ENCODE results near the gene YARS1. TPM values are rescaled to one million over a fixed set of nuclear protein-coding genes. Genes with fewer than 3 reads are reported as not detected.

YARS1 gene
- total and polyA plus RNA-seq, 2 of the 13 experiments (the other 11 are each of a cell fraction or from before 2014, with no cell fraction given): 50.1 to 113 TPM

DNA sequence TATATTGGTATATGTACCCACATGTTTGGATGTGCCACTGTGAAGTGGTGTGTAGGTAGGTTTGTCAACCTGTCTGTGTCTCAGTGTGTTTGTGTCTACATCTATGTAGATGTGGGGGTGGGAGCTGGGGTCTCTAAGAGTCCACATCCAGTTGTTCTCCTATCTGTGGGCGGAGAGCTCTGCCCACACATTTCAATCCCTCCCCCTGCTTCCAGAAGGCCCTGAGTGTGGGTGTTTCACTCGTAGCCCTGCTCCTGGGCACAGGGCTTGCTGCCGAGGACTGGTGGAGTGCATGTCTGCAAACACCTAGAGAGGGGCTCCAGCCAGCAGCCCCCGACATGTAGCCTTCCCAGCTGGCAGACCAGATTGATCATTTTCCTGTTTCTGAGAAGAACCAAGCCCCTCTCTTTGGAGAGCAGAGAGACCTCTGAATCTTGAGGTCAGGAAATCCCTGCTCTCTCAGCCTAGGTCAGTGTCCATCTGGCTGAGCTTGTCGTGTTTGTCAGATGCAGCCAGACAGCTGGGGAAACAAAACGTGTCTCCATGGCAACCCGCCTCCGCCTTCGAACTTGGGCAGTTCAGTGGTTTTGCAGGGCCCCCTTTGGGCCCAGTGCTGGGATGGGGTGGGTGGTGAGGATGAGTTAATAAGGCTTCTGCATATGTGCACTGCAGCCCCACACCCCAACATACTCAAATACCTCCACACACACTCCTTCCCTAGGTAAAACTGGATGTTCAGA is 83.4 kb downstream of the YARS1 start (continued):
- TF ChIP-seq, protein P1, sequence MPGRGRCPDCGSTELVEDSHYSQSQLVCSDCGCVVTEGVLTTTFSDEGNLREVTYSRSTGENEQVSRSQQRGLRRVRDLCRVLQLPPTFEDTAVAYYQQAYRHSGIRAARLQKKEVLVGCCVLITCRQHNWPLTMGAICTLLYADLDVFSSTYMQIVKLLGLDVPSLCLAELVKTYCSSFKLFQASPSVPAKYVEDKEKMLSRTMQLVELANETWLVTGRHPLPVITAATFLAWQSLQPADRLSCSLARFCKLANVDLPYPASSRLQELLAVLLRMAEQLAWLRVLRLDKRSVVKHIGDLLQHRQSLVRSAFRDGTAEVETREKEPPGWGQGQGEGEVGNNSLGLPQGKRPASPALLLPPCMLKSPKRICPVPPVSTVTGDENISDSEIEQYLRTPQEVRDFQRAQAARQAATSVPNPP (CRISPR knock-in tag; IDR thresholded peaks at IDR 0.05): no peak
- no peak for TF ChIP-seq TBX3 (IDR thresholded peaks at IDR 0.05; ENCODE audit: borderline replicate concordance)
- TF ChIP-seq ZNF883 (CRISPR knock-in tag; IDR thresholded peaks at IDR 0.05; ENCODE audit: not compliant biosample characterization): no peak
- no peak for TF ChIP-seq PHB2 (IDR thresholded peaks at IDR 0.05; ENCODE audit: partially characterized antibody)
- TF ChIP-seq, protein P2, sequence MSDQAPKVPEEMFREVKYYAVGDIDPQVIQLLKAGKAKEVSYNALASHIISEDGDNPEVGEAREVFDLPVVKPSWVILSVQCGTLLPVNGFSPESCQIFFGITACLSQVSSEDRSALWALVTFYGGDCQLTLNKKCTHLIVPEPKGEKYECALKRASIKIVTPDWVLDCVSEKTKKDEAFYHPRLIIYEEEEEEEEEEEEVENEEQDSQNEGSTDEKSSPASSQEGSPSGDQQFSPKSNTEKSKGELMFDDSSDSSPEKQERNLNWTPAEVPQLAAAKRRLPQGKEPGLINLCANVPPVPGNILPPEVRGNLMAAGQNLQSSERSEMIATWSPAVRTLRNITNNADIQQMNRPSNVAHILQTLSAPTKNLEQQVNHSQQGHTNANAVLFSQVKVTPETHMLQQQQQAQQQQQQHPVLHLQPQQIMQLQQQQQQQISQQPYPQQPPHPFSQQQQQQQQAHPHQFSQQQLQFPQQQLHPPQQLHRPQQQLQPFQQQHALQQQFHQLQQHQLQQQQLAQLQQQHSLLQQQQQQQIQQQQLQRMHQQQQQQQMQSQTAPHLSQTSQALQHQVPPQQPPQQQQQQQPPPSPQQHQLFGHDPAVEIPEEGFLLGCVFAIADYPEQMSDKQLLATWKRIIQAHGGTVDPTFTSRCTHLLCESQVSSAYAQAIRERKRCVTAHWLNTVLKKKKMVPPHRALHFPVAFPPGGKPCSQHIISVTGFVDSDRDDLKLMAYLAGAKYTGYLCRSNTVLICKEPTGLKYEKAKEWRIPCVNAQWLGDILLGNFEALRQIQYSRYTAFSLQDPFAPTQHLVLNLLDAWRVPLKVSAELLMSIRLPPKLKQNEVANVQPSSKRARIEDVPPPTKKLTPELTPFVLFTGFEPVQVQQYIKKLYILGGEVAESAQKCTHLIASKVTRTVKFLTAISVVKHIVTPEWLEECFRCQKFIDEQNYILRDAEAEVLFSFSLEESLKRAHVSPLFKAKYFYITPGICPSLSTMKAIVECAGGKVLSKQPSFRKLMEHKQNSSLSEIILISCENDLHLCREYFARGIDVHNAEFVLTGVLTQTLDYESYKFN (CRISPR knock-in tag; conservative IDR thresholded peaks at IDR 0.05): peak; percentile 21; the same call in 1 of the 2 replicates
- peak; percentile 70 for TF ChIP-seq BHLHE40 (IDR thresholded peaks at IDR 0.05; ENCODE audit: low read length)
- TF ChIP-seq ASH2L (IDR thresholded peaks at IDR 0.05; ENCODE audit: insufficient read length, low read depth, low read length): no peak
- TF ChIP-seq, protein P3, sequence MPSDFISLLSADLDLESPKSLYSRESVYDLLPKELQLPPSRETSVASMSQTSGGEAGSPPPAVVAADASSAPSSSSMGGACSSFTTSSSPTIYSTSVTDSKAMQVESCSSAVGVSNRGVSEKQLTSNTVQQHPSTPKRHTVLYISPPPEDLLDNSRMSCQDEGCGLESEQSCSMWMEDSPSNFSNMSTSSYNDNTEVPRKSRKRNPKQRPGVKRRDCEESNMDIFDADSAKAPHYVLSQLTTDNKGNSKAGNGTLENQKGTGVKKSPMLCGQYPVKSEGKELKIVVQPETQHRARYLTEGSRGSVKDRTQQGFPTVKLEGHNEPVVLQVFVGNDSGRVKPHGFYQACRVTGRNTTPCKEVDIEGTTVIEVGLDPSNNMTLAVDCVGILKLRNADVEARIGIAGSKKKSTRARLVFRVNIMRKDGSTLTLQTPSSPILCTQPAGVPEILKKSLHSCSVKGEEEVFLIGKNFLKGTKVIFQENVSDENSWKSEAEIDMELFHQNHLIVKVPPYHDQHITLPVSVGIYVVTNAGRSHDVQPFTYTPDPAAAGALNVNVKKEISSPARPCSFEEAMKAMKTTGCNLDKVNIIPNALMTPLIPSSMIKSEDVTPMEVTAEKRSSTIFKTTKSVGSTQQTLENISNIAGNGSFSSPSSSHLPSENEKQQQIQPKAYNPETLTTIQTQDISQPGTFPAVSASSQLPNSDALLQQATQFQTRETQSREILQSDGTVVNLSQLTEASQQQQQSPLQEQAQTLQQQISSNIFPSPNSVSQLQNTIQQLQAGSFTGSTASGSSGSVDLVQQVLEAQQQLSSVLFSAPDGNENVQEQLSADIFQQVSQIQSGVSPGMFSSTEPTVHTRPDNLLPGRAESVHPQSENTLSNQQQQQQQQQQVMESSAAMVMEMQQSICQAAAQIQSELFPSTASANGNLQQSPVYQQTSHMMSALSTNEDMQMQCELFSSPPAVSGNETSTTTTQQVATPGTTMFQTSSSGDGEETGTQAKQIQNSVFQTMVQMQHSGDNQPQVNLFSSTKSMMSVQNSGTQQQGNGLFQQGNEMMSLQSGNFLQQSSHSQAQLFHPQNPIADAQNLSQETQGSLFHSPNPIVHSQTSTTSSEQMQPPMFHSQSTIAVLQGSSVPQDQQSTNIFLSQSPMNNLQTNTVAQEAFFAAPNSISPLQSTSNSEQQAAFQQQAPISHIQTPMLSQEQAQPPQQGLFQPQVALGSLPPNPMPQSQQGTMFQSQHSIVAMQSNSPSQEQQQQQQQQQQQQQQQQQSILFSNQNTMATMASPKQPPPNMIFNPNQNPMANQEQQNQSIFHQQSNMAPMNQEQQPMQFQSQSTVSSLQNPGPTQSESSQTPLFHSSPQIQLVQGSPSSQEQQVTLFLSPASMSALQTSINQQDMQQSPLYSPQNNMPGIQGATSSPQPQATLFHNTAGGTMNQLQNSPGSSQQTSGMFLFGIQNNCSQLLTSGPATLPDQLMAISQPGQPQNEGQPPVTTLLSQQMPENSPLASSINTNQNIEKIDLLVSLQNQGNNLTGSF (CRISPR knock-in tag; IDR thresholded peaks at IDR 0.05): no peak
- no peak for TF ChIP-seq NFKBIZ (CRISPR knock-in tag; IDR thresholded peaks at IDR 0.05)
- TF ChIP-seq, protein P4, sequence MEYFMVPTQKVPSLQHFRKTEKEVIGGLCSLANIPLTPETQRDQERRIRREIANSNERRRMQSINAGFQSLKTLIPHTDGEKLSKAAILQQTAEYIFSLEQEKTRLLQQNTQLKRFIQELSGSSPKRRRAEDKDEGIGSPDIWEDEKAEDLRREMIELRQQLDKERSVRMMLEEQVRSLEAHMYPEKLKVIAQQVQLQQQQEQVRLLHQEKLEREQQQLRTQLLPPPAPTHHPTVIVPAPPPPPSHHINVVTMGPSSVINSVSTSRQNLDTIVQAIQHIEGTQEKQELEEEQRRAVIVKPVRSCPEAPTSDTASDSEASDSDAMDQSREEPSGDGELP (IDR thresholded peaks at IDR 0.05; ENCODE audit: borderline replicate concordance, low read depth): peak; percentile 98
- TF ChIP-seq ZNF292 (CRISPR knock-in tag; IDR thresholded peaks at IDR 0.05; ENCODE audit: borderline replicate concordance, low read depth): peak; percentile 26; the same call in 1 of the 2 replicates
- TF ChIP-seq, protein P5, sequence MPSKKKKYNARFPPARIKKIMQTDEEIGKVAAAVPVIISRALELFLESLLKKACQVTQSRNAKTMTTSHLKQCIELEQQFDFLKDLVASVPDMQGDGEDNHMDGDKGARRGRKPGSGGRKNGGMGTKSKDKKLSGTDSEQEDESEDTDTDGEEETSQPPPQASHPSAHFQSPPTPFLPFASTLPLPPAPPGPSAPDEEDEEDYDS (CRISPR knock-in tag; IDR thresholded peaks at IDR 0.05): no peak
- TF ChIP-seq ZNF460 (CRISPR knock-in tag; IDR thresholded peaks at IDR 0.05; ENCODE audit: borderline replicate concordance): no peak
- peak; percentile 77; the same call in 1 of the 3 replicates for TF ChIP-seq MXI1 (IDR thresholded peaks at IDR 0.05; ENCODE audit: borderline replicate concordance, low read depth, low read length)
- 0 out of 2 replicates have a peak, but pooled peaks have one; percentile 4 for TF ChIP-seq STAG1 (CRISPR knock-in tag; IDR thresholded peaks at IDR 0.05)
- no peak for TF ChIP-seq ZNF232 (CRISPR knock-in tag; IDR thresholded peaks at IDR 0.05; ENCODE audit: borderline replicate concordance)
- TF ChIP-seq ZBTB38 (CRISPR knock-in tag; IDR thresholded peaks at IDR 0.05): no peak

Measured in HepG2 (cell line).